SU-DHL-6 (cell line): ENCODE measurements around the gene OSBP2.

ENCODE experiments used
- CTCF ChIP-seq: fragments of 200-600 bp; sonication (generic); IDR thresholded peaks from one replicate; pipeline ENCODE4 v1.5.1; 2017; ENCODE audit warnings: antibody characterized with exemption, mild to moderate bottlenecking, low read length, moderate library complexity; ENCODE audit not compliant: insufficient read depth, poor library complexity, severe bottlenecking
- EZH2phosphoT487 ChIP-seq: fragments of 200-600 bp; sonication (generic), shearing (Covaris generic); conservative IDR thresholded peaks from 2 replicates; pipeline ENCODE4 v1.6.1; 2018; ENCODE audit warnings: mild to moderate bottlenecking, antibody characterized with exemption, low read length, moderate library complexity, mixed read lengths

- no peak for TF ChIP-seq CTCF
- TF ChIP-seq EZH2phosphoT487 = no peak
Observed at GRCh38 chr22:30780026-30780425, 85.4 kb downstream of the OSBP2 start.
